SK-N-SH (cell line): ENCODE measurements around the gene HAVCR1. TPM values are rescaled to one million over a fixed set of nuclear protein-coding genes. Genes with fewer than 3 reads are reported as not detected.

Experiments used
- CTCF ChIA-PET: fragments of 300-600, 350-600 bp; formaldehyde crosslinking; extraction: SDS; loops from one replicate; lab custom pipeline; 2021; lab: Yijun Ruan, JAX
- POLR2A ChIA-PET: fragments of 350-600 bp; sonication (Branson Sonifier 250); formaldehyde crosslinking; extraction: SDS; loops from one replicate; lab custom pipeline; 2020; ENCODE audit warnings: antibody characterized with exemption, inconsistent platforms; lab: Yijun Ruan, JAX
- DNase-seq: peaks from one replicate; pipeline ENCODE4 v3.0.0; 2012
- H2AFZ ChIP-seq: fragments of 200-600 bp; sonication (generic); 2 replicates; pipeline ENCODE4 v1.8.1; 2016; ENCODE audit warnings: antibody characterized with exemption, mild to moderate bottlenecking, low read depth
- H3F3A ChIP-seq: fragments of 200-600 bp; sonication (generic); replicated peaks from 2 replicates; pipeline ENCODE3; 2016; ENCODE audit warnings: antibody characterized with exemption, mild to moderate bottlenecking; ENCODE audit not compliant: insufficient read depth
- H3K27ac ChIP-seq, 2 experiments: fragments of 200-500 bp in 1 of 2; fragments of 200-600 bp in 1 of 2; sonication (Bioruptor generic) in 1 of 2; sonication (generic), shearing (Covaris generic) in 1 of 2; 2 replicates each; pipeline versions ENCODE4 v1.5.1 to v1.6.1; 2014 to 2016; ENCODE audit warnings: low read depth in 2 of 2, inconsistent platforms in 1 of 2, low read length in 1 of 2, mild to moderate bottlenecking in 1 of 2, mixed read lengths in 1 of 2
- H3K27me3 ChIP-seq: fragments of 200-600 bp; sonication (generic), shearing (Covaris generic); 2 replicates; pipeline ENCODE4 v1.6.1; 2016; ENCODE audit warnings: mixed run types; ENCODE audit not compliant: insufficient read depth
- H3K36me3 ChIP-seq, 2 experiments: fragments of 200-500 bp in 1 of 2; fragments of 200-600 bp in 1 of 2; sonication (Bioruptor generic) in 1 of 2; sonication (generic) in 1 of 2; replicated peaks in 1 of 2; 2 replicates each; pipeline versions ENCODE3 to v1.5.1; 2014 to 2016; ENCODE audit warnings: low read length in 1 of 2, mild to moderate bottlenecking in 1 of 2; ENCODE audit not compliant: insufficient read depth in 2 of 2, control insufficient read depth in 1 of 2
- H3K4me1 ChIP-seq, 2 experiments: fragments of 200-500 bp in 1 of 2; fragments of 200-600 bp in 1 of 2; sonication (Bioruptor generic) in 1 of 2; sonication (generic), shearing (Covaris generic) in 1 of 2; 2 replicates each; pipeline versions ENCODE4 v1.5.1 to v1.6.1; 2014 to 2016; ENCODE audit warnings: low read depth in 1 of 2, low read length in 1 of 2, mixed run types in 1 of 2; ENCODE audit not compliant: insufficient read depth in 2 of 2, control insufficient read depth in 1 of 2
- H3K4me2 ChIP-seq: fragments of 200-600 bp; sonication (generic), shearing (Covaris generic); 2 replicates; pipeline ENCODE4 v1.6.1; 2017; ENCODE audit warnings: mixed run types
- H3K4me3 ChIP-seq, 2 experiments: fragments of 200-500 bp in 1 of 2; fragments of 200-600 bp in 1 of 2; sonication (Bioruptor generic) in 1 of 2; sonication (generic), shearing (Covaris generic) in 1 of 2; 2 replicates each; pipeline versions ENCODE4 v1.5.1 to v1.8.1; 2014 to 2016; ENCODE audit warnings: low read depth in 2 of 2, inconsistent platforms in 1 of 2, low read length in 1 of 2, mild to moderate bottlenecking in 1 of 2, mixed read lengths in 1 of 2, moderate library complexity in 1 of 2
- H3K79me2 ChIP-seq: fragments of 200-600 bp; sonication (generic); 2 replicates; pipeline ENCODE4 v1.8.1; 2017; ENCODE audit warnings: mild to moderate bottlenecking; ENCODE audit not compliant: insufficient read depth
- H3K9ac ChIP-seq: fragments of 200-600 bp; sonication (generic); 2 replicates; pipeline ENCODE4 v1.6.1; 2017; ENCODE audit warnings: mixed run types
- H3K9me2 ChIP-seq: fragments of 200-600 bp; sonication (generic); 2 replicates; pipeline ENCODE4 v1.6.1; 2017; ENCODE audit warnings: mixed run types
- H3K9me3 ChIP-seq: fragments of 200-600 bp; sonication (generic); 2 replicates; pipeline ENCODE4 v1.6.1; 2017; ENCODE audit warnings: mixed run types, mild to moderate bottlenecking, moderate library complexity
- H4K20me1 ChIP-seq: fragments of 200-600 bp; sonication (generic); 2 replicates; pipeline ENCODE4 v1.6.1; 2017; ENCODE audit warnings: mild to moderate bottlenecking, mixed run types; ENCODE audit not compliant: insufficient read depth
- EP300 ChIP-seq, 2 experiments: IDR thresholded peaks; 2 replicates each; pipeline versions ENCODE4 v1.4.0 to v1.6.1; 2012; ENCODE audit warnings: borderline replicate concordance in 1 of 2, low read depth in 1 of 2, low read length in 1 of 2
- FOXM1 ChIP-seq: IDR thresholded peaks from 2 replicates; pipeline ENCODE4 v1.4.0; 2012; ENCODE audit warnings: low read depth, mild to moderate bottlenecking
- GATA2 ChIP-seq: sonication (generic); formaldehyde crosslinking; IDR thresholded peaks from 2 replicates; pipeline ENCODE4 v1.5.0; 2020; ENCODE audit warnings: mild to moderate bottlenecking, missing genetic modification reagents
- NRF1 ChIP-seq: IDR thresholded peaks from 2 replicates; pipeline ENCODE4 v1.6.1; 2012; ENCODE audit warnings: low read depth, mild to moderate bottlenecking, low read length
- POLR2AphosphoS5 ChIP-seq: IDR thresholded peaks from 2 replicates; pipeline ENCODE4 v1.6.1; 2012; ENCODE audit warnings: low read depth, low read length
- RCOR1 ChIP-seq: fragments of 150-350 bp; IDR thresholded peaks from 2 replicates; pipeline ENCODE4 v1.6.1; 2017; ENCODE audit warnings: antibody characterized with exemption, low read length
- RFX5 ChIP-seq: IDR thresholded peaks from 2 replicates; pipeline ENCODE4 v1.6.1; 2012; ENCODE audit warnings: mild to moderate bottlenecking, improper control_type of control experiment, low read length
- SIN3A ChIP-seq: IDR thresholded peaks from 2 replicates; pipeline ENCODE4 v1.6.1; 2012; ENCODE audit warnings: low read depth, mild to moderate bottlenecking, low read length, moderate library complexity, borderline replicate concordance
- SMC3 ChIP-seq: IDR thresholded peaks from 2 replicates; pipeline ENCODE4 v1.6.1; 2012; ENCODE audit warnings: low read depth, low read length, improper control_type of control experiment
- TAF1 ChIP-seq: IDR thresholded peaks from 2 replicates; pipeline ENCODE4 v1.6.1; 2012; ENCODE audit warnings: low read depth, mild to moderate bottlenecking, low read length, moderate library complexity, borderline replicate concordance
- TCF12 ChIP-seq: IDR thresholded peaks from 2 replicates; pipeline ENCODE4 v1.4.0; 2012
- TEAD4 ChIP-seq: IDR thresholded peaks from 2 replicates; pipeline ENCODE4 v1.4.0; 2012; ENCODE audit warnings: mild to moderate bottlenecking, borderline replicate concordance; ENCODE audit not compliant: insufficient read depth
- YY1 ChIP-seq: IDR thresholded peaks from 2 replicates; pipeline ENCODE4 v1.4.0; 2012; ENCODE audit warnings: low read depth, mild to moderate bottlenecking
- WGBS: methylation state at CpG from one replicate; pipeline ENCODE4 v1.1.6; 2017; ENCODE audit warnings: low lambda C conversion rate; 5-methylcytosine and 5-hydroxymethylcytosine counted together
- polyA plus RNA-seq, 3 experiments: library from polyadenylated mRNA; depleted of rRNA; stranded (reverse); fragments of >200 nt; gene quantifications; 2 replicates each; pipeline ENCODE4 v1.2.3, GENCODE V29; 2012
- TF ChIP-seq, protein P1 (sequence below): fragments of 200-600 bp; sonication (generic); IDR thresholded peaks from 2 replicates; pipeline ENCODE4 v1.6.1; 2017; ENCODE audit warnings: antibody characterized with exemption, mild to moderate bottlenecking, moderate library complexity
- TF ChIP-seq, protein P2 (sequence below): IDR thresholded peaks from 2 replicates; pipeline ENCODE4 v1.4.0; 2012; ENCODE audit warnings: low read depth
- TF ChIP-seq, protein P3 (sequence below): fragments of 150-350 bp; IDR thresholded peaks from 2 replicates; pipeline ENCODE4 v1.6.1; 2017; ENCODE audit warnings: antibody characterized with exemption, low read length, low read depth, borderline replicate concordance
- TF ChIP-seq, protein P4 (sequence below): IDR thresholded peaks from 2 replicates; pipeline ENCODE4 v1.4.0; 2012; ENCODE audit warnings: low read depth, borderline replicate concordance

Gene HAVCR1
- polyA plus RNA-seq, 1 of the 3 experiments (the other 2 are of a cell fraction): not detected

DNA sequence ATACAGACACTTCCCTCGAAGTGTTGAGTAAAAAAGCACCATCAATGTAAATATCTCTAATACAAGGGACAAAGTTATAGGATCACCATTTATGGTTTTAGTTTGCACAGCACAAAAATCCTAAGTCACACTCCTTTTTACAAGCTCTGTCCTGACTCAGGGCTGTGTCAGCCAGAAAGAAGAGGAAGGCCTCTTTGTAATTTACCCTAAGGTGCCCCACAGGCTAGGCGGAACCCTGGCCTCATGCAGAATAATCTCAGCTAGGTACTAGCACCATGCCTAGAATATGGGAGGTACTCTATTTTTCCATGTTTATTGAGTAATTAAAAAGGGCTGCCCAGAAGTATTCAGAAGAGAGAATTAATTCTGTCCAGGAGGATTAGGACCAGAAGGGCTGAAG is 36.9 kb downstream of the HAVCR1 start:
- H3K4me3 ChIP-seq: no peak overlapping the region
- 47% methylated on average over 2 of the region's 2 CpGs for WGBS
- TF ChIP-seq TEAD4 (no peak), TCF12 (no peak), NRF1 (no peak)
- TF ChIP-seq, protein P1, sequence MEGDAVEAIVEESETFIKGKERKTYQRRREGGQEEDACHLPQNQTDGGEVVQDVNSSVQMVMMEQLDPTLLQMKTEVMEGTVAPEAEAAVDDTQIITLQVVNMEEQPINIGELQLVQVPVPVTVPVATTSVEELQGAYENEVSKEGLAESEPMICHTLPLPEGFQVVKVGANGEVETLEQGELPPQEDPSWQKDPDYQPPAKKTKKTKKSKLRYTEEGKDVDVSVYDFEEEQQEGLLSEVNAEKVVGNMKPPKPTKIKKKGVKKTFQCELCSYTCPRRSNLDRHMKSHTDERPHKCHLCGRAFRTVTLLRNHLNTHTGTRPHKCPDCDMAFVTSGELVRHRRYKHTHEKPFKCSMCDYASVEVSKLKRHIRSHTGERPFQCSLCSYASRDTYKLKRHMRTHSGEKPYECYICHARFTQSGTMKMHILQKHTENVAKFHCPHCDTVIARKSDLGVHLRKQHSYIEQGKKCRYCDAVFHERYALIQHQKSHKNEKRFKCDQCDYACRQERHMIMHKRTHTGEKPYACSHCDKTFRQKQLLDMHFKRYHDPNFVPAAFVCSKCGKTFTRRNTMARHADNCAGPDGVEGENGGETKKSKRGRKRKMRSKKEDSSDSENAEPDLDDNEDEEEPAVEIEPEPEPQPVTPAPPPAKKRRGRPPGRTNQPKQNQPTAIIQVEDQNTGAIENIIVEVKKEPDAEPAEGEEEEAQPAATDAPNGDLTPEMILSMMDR: no peak
- TF ChIP-seq, protein P2, sequence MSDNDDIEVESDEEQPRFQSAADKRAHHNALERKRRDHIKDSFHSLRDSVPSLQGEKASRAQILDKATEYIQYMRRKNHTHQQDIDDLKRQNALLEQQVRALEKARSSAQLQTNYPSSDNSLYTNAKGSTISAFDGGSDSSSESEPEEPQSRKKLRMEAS: no peak
- no peak for DNase-seq
- ChIA-PET POLR2A (no interaction called here), CTCF (no interaction called here)
- H3K79me2 ChIP-seq: no peaks in the 10 kb centered on the region
- no peaks in the 10 kb centered on the region for H3K36me3 ChIP-seq
- H3K27me3 ChIP-seq: no peaks in the 10 kb centered on the region
- H3K9me3 ChIP-seq: no peaks in the 10 kb centered on the region
- H3K4me1 ChIP-seq: no peaks in the 10 kb centered on the region
- no peaks in the 10 kb centered on the region for H3F3A ChIP-seq
- H3K9ac ChIP-seq: no peak overlapping the region
- H3K4me2 ChIP-seq: no peak overlapping the region
- no peaks in the 10 kb centered on the region for H3K9me2 ChIP-seq
- H2AFZ ChIP-seq: no peak overlapping the region
- no peaks in the 10 kb centered on the region for H4K20me1 ChIP-seq
- no peak overlapping the region for H3K27ac ChIP-seq

DNA sequence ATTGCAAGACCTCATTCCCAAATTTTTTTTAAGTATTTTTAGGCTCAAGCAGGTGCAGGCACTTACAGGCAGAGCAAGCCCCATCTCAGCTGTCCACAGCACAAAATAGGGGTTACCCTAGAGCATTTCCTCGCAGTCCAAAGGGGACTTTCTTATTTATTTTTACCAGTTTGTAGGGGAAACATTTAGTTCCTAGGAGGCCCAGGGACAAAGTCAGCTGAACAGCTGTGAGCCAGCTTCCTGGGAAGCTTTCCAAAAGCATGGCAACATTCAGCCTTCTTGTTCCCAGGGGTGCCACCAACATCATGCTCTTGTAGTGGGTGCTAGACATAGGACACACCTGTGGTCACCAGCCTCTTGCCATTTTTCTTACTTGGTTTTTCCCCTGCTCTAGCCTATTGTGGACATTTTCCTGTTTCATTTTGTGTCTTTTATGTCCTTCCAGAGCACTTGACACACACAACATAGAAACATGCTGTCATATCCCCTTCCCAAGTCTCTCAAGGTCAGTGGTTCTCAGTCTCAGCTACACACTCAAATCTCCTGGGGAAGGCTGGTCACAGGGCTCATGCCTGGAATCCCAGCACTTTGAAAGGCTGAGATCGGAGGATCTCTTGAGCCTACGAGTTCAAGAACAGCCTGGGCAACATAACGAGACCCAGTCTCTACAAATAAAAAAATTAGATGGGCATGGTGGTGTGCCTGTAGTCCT is 38.2 kb downstream of the HAVCR1 start:
- 14% methylated on average over 4 of the region's 4 CpGs for WGBS
- no peak for DNase-seq
- H3K9me2 ChIP-seq: no peaks in the 10 kb centered on the region
- H3K9ac ChIP-seq: no peak overlapping the region
- no peak for TF ChIP-seq EP300 (IDR thresholded peaks at IDR 0.05; ENCODE audit: borderline replicate concordance in 1 of 2, low read depth in 1 of 2, low read length in 1 of 2)
- TF ChIP-seq, protein P3, sequence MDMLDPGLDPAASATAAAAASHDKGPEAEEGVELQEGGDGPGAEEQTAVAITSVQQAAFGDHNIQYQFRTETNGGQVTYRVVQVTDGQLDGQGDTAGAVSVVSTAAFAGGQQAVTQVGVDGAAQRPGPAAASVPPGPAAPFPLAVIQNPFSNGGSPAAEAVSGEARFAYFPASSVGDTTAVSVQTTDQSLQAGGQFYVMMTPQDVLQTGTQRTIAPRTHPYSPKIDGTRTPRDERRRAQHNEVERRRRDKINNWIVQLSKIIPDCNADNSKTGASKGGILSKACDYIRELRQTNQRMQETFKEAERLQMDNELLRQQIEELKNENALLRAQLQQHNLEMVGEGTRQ: no peak
- TF ChIP-seq SIN3A: no peak
- TF ChIP-seq FOXM1: no peak
- TF ChIP-seq, protein P2: no peak
- TF ChIP-seq GATA2: no peak
- TF ChIP-seq TAF1: no peak
- TF ChIP-seq RFX5: no peak
- no peak for TF ChIP-seq RCOR1
- TF ChIP-seq POLR2AphosphoS5: no peak
- TF ChIP-seq SMC3: no peak
- TF ChIP-seq YY1: no peak
- TF ChIP-seq, protein P4, sequence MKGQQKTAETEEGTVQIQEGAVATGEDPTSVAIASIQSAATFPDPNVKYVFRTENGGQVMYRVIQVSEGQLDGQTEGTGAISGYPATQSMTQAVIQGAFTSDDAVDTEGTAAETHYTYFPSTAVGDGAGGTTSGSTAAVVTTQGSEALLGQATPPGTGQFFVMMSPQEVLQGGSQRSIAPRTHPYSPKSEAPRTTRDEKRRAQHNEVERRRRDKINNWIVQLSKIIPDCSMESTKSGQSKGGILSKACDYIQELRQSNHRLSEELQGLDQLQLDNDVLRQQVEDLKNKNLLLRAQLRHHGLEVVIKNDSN: no peak
- no peaks in the 10 kb centered on the region for H3F3A ChIP-seq
- H2AFZ ChIP-seq: no peak overlapping the region
- no peaks in the 10 kb centered on the region for H3K4me1 ChIP-seq
- no peak overlapping the region for H3K4me2 ChIP-seq
- H3K36me3 ChIP-seq: no peaks in the 10 kb centered on the region
- ChIA-PET CTCF (no interaction called here), POLR2A (no interaction called here)
- H3K9me3 ChIP-seq: no peaks in the 10 kb centered on the region
- no peaks in the 10 kb centered on the region for H3K27me3 ChIP-seq
- no peaks in the 10 kb centered on the region for H4K20me1 ChIP-seq
- H3K4me3 ChIP-seq: no peak overlapping the region
- no peak overlapping the region for H3K27ac ChIP-seq
- H3K79me2 ChIP-seq: no peaks in the 10 kb centered on the region
